HepG2 (cell line): Measurements from ENCODE around the gene GPSM1. TPM values are rescaled to one million over a fixed set of nuclear protein-coding genes. Genes with fewer than 3 reads are reported as not detected.

Source experiments
- ATAC-seq: fragments of 200-7000 bp; cut with Tn5 transposase; 3 replicates; pipeline ENCODE4 v1.9.1; 2020; ENCODE audit warnings: mild to moderate bottlenecking, moderate library complexity
- BruUV-seq: library from RNA; stranded (reverse); fragments of 400-500 nt; replicated peaks from 2 replicates; lab custom pipeline; 2021; lab: Mats Ljungman, UMichigan
- CTCF ChIA-PET: fragments of 300-600 bp; formaldehyde crosslinking; extraction: SDS; loops from one replicate; lab custom pipeline; 2021; ENCODE audit warnings: low total read pairs, inconsistent platforms, low intra/inter-chr PET ratio; lab: Yijun Ruan, JAX
- POLR2A ChIA-PET: fragments of 350-600 bp; sonication (Branson Sonifier 250); formaldehyde crosslinking; loops from one replicate; lab custom pipeline; 2020; ENCODE audit warnings: antibody characterized with exemption, inconsistent platforms; lab: Yijun Ruan, JAX
- DNase-seq: peaks from one replicate; pipeline ENCODE4 v3.0.0-alpha.2; 2015; ENCODE audit warnings: low spot score
- FAIRE-seq: peaks from 3 replicates; lab custom pipeline; 2011; peaks lifted over from hg19 to GRCh38; lab: Jason Lieb, UNC
- H2AFZ ChIP-seq: one replicate; pipeline ENCODE4 v1.6.1; 2011; ENCODE audit warnings: low read length, inconsistent platforms
- H3K27ac ChIP-seq: fragments of 300-600 bp; 3 replicates; pipeline ENCODE4 v1.8.0; 2011; ENCODE audit warnings: mixed run types, mild to moderate bottlenecking, mixed read lengths, low read length, inconsistent platforms; ENCODE audit not compliant: insufficient read depth; ENCODE audit errors: extremely low read length
- H3K27me3 ChIP-seq, 2 experiments: fragments of 200-600 bp in 1 of 2; 2 replicates in 1 of 2; 3 replicates in 1 of 2; pipeline versions ENCODE4 v1.6.0 to v1.8.0; 2011; ENCODE audit warnings: low read length in 2 of 2, mild to moderate bottlenecking in 2 of 2, moderate library complexity in 2 of 2, inconsistent platforms in 1 of 2; ENCODE audit not compliant: insufficient read depth in 2 of 2, control insufficient read depth in 1 of 2
- H3K36me3 ChIP-seq, 2 experiments: fragments of 200-600 bp in 1 of 2; replicated peaks in 1 of 2; 2 replicates in 1 of 2; 3 replicates in 1 of 2; pipeline versions ENCODE4 v1.5.1 to v1.8.0; 2011; ENCODE audit warnings: low read length in 2 of 2, inconsistent platforms in 1 of 2; ENCODE audit not compliant: insufficient read depth in 2 of 2, control insufficient read depth in 1 of 2
- H3K4me1 ChIP-seq: 2 replicates; pipeline ENCODE4 v1.5.1; 2012; ENCODE audit warnings: low read length, inconsistent platforms; ENCODE audit not compliant: insufficient read depth
- H3K4me2 ChIP-seq: 2 replicates; pipeline ENCODE4 v1.6.0; 2011; ENCODE audit warnings: low read depth, low read length, inconsistent platforms
- H3K4me3 ChIP-seq, 3 experiments: fragments of 200-600 bp in 1 of 3; sonication (generic), shearing (Covaris generic) in 1 of 3; replicated peaks in 1 of 3; 2 replicates each; pipeline ENCODE4 v1.5.1; 2011 to 2016; ENCODE audit warnings: low read length in 3 of 3, inconsistent platforms in 2 of 3, low read depth in 2 of 3, mild to moderate bottlenecking in 2 of 3, control low read depth in 1 of 3, mixed read lengths in 1 of 3; ENCODE audit not compliant: insufficient read depth in 1 of 3
- H3K79me2 ChIP-seq: one replicate; pipeline ENCODE4 v1.6.1; 2011; ENCODE audit warnings: low read length, inconsistent platforms; ENCODE audit not compliant: insufficient read depth
- H3K9ac ChIP-seq: 2 replicates; pipeline ENCODE4 v1.6.0; 2011; ENCODE audit warnings: mild to moderate bottlenecking, low read depth, low read length, inconsistent platforms; ENCODE audit not compliant: insufficient read depth
- H3K9me3 ChIP-seq: 2 replicates; pipeline ENCODE4 v1.5.1; 2012; ENCODE audit warnings: mild to moderate bottlenecking, low read length
- H4K20me1 ChIP-seq: 2 replicates; pipeline ENCODE4 v1.6.0; 2011; ENCODE audit warnings: inconsistent platforms, mild to moderate bottlenecking, low read length, moderate library complexity; ENCODE audit not compliant: insufficient read depth
- ARID2 ChIP-seq: sonication (generic); formaldehyde crosslinking; IDR thresholded peaks from 2 replicates; pipeline ENCODE4 v1.8.1; 2022; ENCODE audit warnings: mild to moderate bottlenecking, missing genetic modification reagents, borderline replicate concordance
- BRD4 ChIP-seq: sonication (generic); formaldehyde crosslinking; IDR thresholded peaks from 2 replicates; pipeline ENCODE4 v1.4.0; 2020; ENCODE audit warnings: missing genetic modification reagents
- BRF2 ChIP-seq: sonication (generic); formaldehyde crosslinking; IDR thresholded peaks from 2 replicates; pipeline ENCODE4 v1.8.1; 2022; ENCODE audit warnings: mild to moderate bottlenecking, missing genetic modification reagents
- CCDC6 ChIP-seq: sonication (generic); formaldehyde crosslinking; IDR thresholded peaks from 2 replicates; pipeline ENCODE4 v1.8.1; 2022; ENCODE audit warnings: mild to moderate bottlenecking, missing genetic modification reagents, moderate library complexity
- ERF ChIP-seq: IDR thresholded peaks from 2 replicates; pipeline ENCODE4 v1.6.1; 2018; ENCODE audit warnings: missing biosample characterization, missing genetic modification reagents
- HDAC6 ChIP-seq: fragments of 200-600 bp; sonication (generic); IDR thresholded peaks from 2 replicates; pipeline ENCODE4 v1.7.0; 2017; ENCODE audit warnings: mild to moderate bottlenecking, antibody characterized with exemption, low read length, low read depth
- SP5 ChIP-seq: IDR thresholded peaks from 2 replicates; pipeline ENCODE4 v1.6.1; 2016; ENCODE audit warnings: low read depth, borderline replicate concordance
- TBX3 ChIP-seq: fragments of 450-650 bp; IDR thresholded peaks from 2 replicates; pipeline ENCODE4 v1.6.1; 2017; ENCODE audit warnings: antibody characterized with exemption, mild to moderate bottlenecking, inconsistent platforms, borderline replicate concordance
- ZC3H13 ChIP-seq: sonication (generic); formaldehyde crosslinking; IDR thresholded peaks from 2 replicates; pipeline ENCODE4 v1.8.1; 2023; ENCODE audit warnings: mild to moderate bottlenecking, missing genetic modification reagents, moderate library complexity
- ZIK1 ChIP-seq: sonication (generic); formaldehyde crosslinking; IDR thresholded peaks from 2 replicates; pipeline ENCODE4 v1.5.0; 2020; ENCODE audit warnings: mild to moderate bottlenecking, low read depth, missing genetic modification reagents, borderline replicate concordance
- ZNF101 ChIP-seq: sonication (generic); formaldehyde crosslinking; IDR thresholded peaks from 2 replicates; pipeline ENCODE4 v1.4.0; 2020; ENCODE audit warnings: mild to moderate bottlenecking, low read depth, missing genetic modification reagents, borderline replicate concordance
- ZNF329 ChIP-seq: sonication (generic); formaldehyde crosslinking; IDR thresholded peaks from 2 replicates; pipeline ENCODE4 v1.9.0; 2021; ENCODE audit warnings: low read depth, mild to moderate bottlenecking, missing genetic modification reagents
- ZNF629 ChIP-seq: sonication (generic); formaldehyde crosslinking; conservative IDR thresholded peaks from 2 replicates; pipeline ENCODE4 v1.5.0; 2020; ENCODE audit warnings: missing genetic modification reagents
- ZNF709 ChIP-seq: sonication (generic); formaldehyde crosslinking; IDR thresholded peaks from 2 replicates; pipeline ENCODE4 v1.5.0; 2020; ENCODE audit warnings: mild to moderate bottlenecking, missing genetic modification reagents
- ZNF792 ChIP-seq: IDR thresholded peaks from 2 replicates; pipeline ENCODE4 v1.6.1; 2016
- WGBS: methylation state at CpG from one replicate; pipeline ENCODE4 v1.1.6; 2017; ENCODE audit warnings: low lambda C conversion rate; 5-methylcytosine and 5-hydroxymethylcytosine counted together
- in situ Hi-C: cut with HindIII; loops from 2 replicates; pipeline ENCODE4 v1.10.0; 2017; ENCODE audit warnings: low pct_unique_long_range_greater_than_20kb; ENCODE audit not compliant: extremely low pct_ligation_motif_present
- intact Hi-C: fragments of 100-400 bp; cut with micrococcal nuclease; formaldehyde crosslinking; loops from one replicate; pipeline ENCODE4 v1.10.0; 2022; ENCODE audit not compliant: unreplicated experiment
- polyA plus RNA-seq, 8 experiments: library from polyadenylated mRNA; depleted of rRNA in 3 of 8; stranded (reverse) in 7 of 8; unstranded in 1 of 8; fragments of >200 nt; fragmentation: Illumina TruSeq in 4 of 8; extraction: Trizol in 4 of 8; gene quantifications; 2 replicates each; pipeline versions ENCODE4 v1.2.1 to v1.2.3, GENCODE V29; 2011 to 2016; ENCODE audit warnings: low read depth in 4 of 8, missing spikeins in 1 of 8, mixed read lengths in 1 of 8; ENCODE audit not compliant: insufficient read depth in 1 of 8
- total RNA-seq, 5 experiments: library from RNA; depleted of rRNA; stranded (reverse); fragments of >200 nt; fragmentation: Illumina TruSeq; extraction: Trizol; gene quantifications; 2 replicates each; pipeline ENCODE4 v1.2.3, GENCODE V29; 2016; ENCODE audit warnings: low read depth in 1 of 5

The GPSM1 gene
- total and polyA plus RNA-seq, 2 of the 13 experiments (the other 11 are each of a cell fraction or from before 2014, with no cell fraction given), result 1.0 to 2.4 TPM

GRCh38 chr9:136284311-136284710 lies 43.0 kb upstream of the GPSM1 start (continued):
- TF ChIP-seq ZNF629 (CRISPR knock-in tag) (no peak), TBX3 (no peak), ZNF329 (no peak), ZNF709 (CRISPR knock-in tag) (no peak), CCDC6 (no peak), ZIK1 (CRISPR knock-in tag) (no peak), BRD4 (CRISPR knock-in tag) (no peak), SP5 (CRISPR knock-in tag) (no peak), ARID2 (CRISPR knock-in tag) (no peak), ERF (no peak), ZC3H13 (CRISPR knock-in tag) (no peak), BRF2 (CRISPR knock-in tag) (no peak), ZNF101 (CRISPR knock-in tag) (no peak), ZNF792 (no peak)

- POLR2A ChIA-PET, result no interaction called here
- no peak overlapping the region for H3K9ac ChIP-seq
- no TSS peak for BruUV-seq
- H3K79me2 ChIP-seq, result no peaks in the 10 kb centered on the region
- H3K4me1 ChIP-seq, result peaks cover 3% of the 10 kb centered on the region; the same call in 1 of the 2 replicates
- CTCF ChIA-PET, result no interaction called here
- H3K27ac ChIP-seq, result no peak overlapping the region
- in situ Hi-C loops, result loop anchor here (10.0 kb wide), 1 partner anchor 110 kb away; no protein-coding TSS in a partner anchor
- DNase-seq (no peak), FAIRE-seq (no peak)
- no peaks in the 10 kb centered on the region for H3K9me3 ChIP-seq
- no peak overlapping the region for H3K4me2 ChIP-seq
- H2AFZ ChIP-seq, result no peak overlapping the region
- H4K20me1 ChIP-seq, result no peaks in the 10 kb centered on the region
- peaks cover 12 to 82% of the 10 kb centered on the region in 2 experiments for H3K27me3 ChIP-seq
- no peak for TF ChIP-seq HDAC6
- TF ChIP-seq, all 625 proteins: peak for 0
- Histone ChIP-seq H3K36me3 (no peaks in the 10 kb centered on the region), H3K4me3 (no peak overlapping the region)
- 10% methylated on average over 5 of the region's 19 CpGs for WGBS
- ATAC-seq, result no peak
- intact Hi-C loops, result no loop called here
Measured at GRCh38 chr9:136284951-136285350, 42.4 kb upstream of the GPSM1 start.
